NCI-H460 (cell line): Measurements from ENCODE around the gene ZNF439. TPM values are rescaled to one million over a fixed set of nuclear protein-coding genes. Genes with fewer than 3 reads are reported as not detected.

Source experiments
- total RNA-seq: library from RNA; depleted of rRNA; stranded (reverse); fragments of >200 nt; shearing (Covaris generic); gene quantifications from 2 replicates; pipeline ENCODE4 v1.2.3, GENCODE V29; 2014; rRNA removed

The ZNF439 gene
- total RNA-seq, 1 experiment from 2014 or later: not detected

Other genes starting within 250 kb of the ZNF439 start
- gene ZNF823, start 109.8 kb upstream of the ZNF439 start, total RNA-seq: 0.10 TPM in 1 of 2 replicates, not detected in the other
- not detected in 2 replicates for gene ZNF441, start 81.7 kb upstream of the ZNF439 start, total RNA-seq
- not detected in 2 replicates for gene ZNF491, start 50.2 kb upstream of the ZNF439 start, total RNA-seq
- 0.20 and 0.45 TPM in 2 replicates for gene ZNF440, start 34.5 kb upstream of the ZNF439 start, total RNA-seq
- not detected in 2 replicates for gene ZNF69, start 39.1 kb downstream of the ZNF439 start, total RNA-seq
- gene ZNF700, start 76.4 kb downstream of the ZNF439 start, total RNA-seq: 0.12 and 0.26 TPM in 2 replicates
- not detected in 2 replicates for gene ZNF763, start 116.3 kb downstream of the ZNF439 start, total RNA-seq
- gene ZNF433, start 187.0 kb downstream of the ZNF439 start, total RNA-seq: not detected in 2 replicates
- not detected in 2 replicates for gene ZNF878, start 204.2 kb downstream of the ZNF439 start, total RNA-seq
- not detected in 2 replicates for gene ZNF844, start 216.0 kb downstream of the ZNF439 start, total RNA-seq